Kidney (tissue), 14 donors: ENCODE measurements around the gene TMX4. TPM values are rescaled to one million over a fixed set of nuclear protein-coding genes. Genes with fewer than 3 reads are reported as not detected.

Experiments
- DNase-seq, 5 donors: peaks; one replicate each; pipeline ENCODE4 v3.0.0-alpha.2; 2013 to 2020
- FAIRE-seq: peaks from 2 replicates; lab custom pipeline; 2012; peaks lifted over from hg19 to GRCh38; lab: Jason Lieb, UNC
- H3K27ac ChIP-seq, 2 donors: one replicate each; pipeline ENCODE4 v1.7.0; 2013; ENCODE audit warnings: low read depth in 2 of 2, low read length in 2 of 2, inconsistent platforms in 1 of 2
- H3K27me3 ChIP-seq: one replicate; pipeline ENCODE4 v1.7.1; 2013; ENCODE audit warnings: low read length, inconsistent platforms; ENCODE audit not compliant: control insufficient read depth, insufficient read depth
- H3K36me3 ChIP-seq, 3 donors: one replicate each; pipeline versions ENCODE4 v1.7.0 to v1.7.1; 2013; ENCODE audit warnings: low read length in 3 of 3, control low read depth in 1 of 3, inconsistent platforms in 1 of 3; ENCODE audit not compliant: insufficient read depth in 3 of 3, control insufficient read depth in 2 of 3
- H3K4me1 ChIP-seq, 3 donors: one replicate each; pipeline versions ENCODE4 v1.7.0 to v1.7.1; 2013; ENCODE audit warnings: low read length in 3 of 3, inconsistent platforms in 1 of 3, low read depth in 1 of 3; ENCODE audit not compliant: control insufficient read depth in 2 of 3, insufficient read depth in 2 of 3
- H3K4me3 ChIP-seq, 3 donors: one replicate each; pipeline versions ENCODE4 v1.7.0 to v1.8.1; 2013; ENCODE audit warnings: low read length in 3 of 3, control low read depth in 1 of 3, inconsistent platforms in 1 of 3
- H3K9ac ChIP-seq, 3 donors: one replicate each; pipeline versions ENCODE4 v1.7.0 to v1.7.1; 2013; ENCODE audit warnings: low read length in 3 of 3, control low read depth in 1 of 3, inconsistent platforms in 1 of 3
- H3K9me3 ChIP-seq, 3 donors: one replicate each; pipeline versions ENCODE4 v1.7.0 to v1.7.1; 2013; ENCODE audit warnings: low read length in 3 of 3, control low read depth in 1 of 3, inconsistent platforms in 1 of 3; ENCODE audit not compliant: control insufficient read depth in 2 of 3, insufficient read depth in 1 of 3
- CTCF ChIP-seq: IDR thresholded peaks from 3 replicates; pipeline ENCODE4 v1.5.1; 2012; ENCODE audit warnings: mild to moderate bottlenecking, moderate library complexity, borderline replicate concordance; ENCODE audit not compliant: insufficient read depth; ENCODE audit errors: extremely low read depth
- intact Hi-C: fragments of 100-400 bp; cut with DNase I; formaldehyde crosslinking; loops from one replicate; pipeline ENCODE4 v1.11.1; 2022
- polyA plus RNA-seq: library from polyadenylated mRNA; stranded (reverse); fragments of 350-450 nt; fragmentation: Illumina TruSeq; extraction: RNeasy Lipid Tissue Mini Kit (QIAGEN cat#74804); gene quantifications from one replicate; pipeline ENCODE4 v1.2.3, GENCODE V29; 2014; ENCODE audit warnings: low read depth, low replicate concordance; ENCODE audit not compliant: insufficient read depth
- total RNA-seq: library from RNA; stranded (reverse); fragmentation: NEBNext Ultra II Directional; extraction: Animal tissue kit (Norgen Biotek cat#: 25700); gene quantifications from one replicate; pipeline ENCODE4 v1.2.1, GENCODE V29; 2021
- donor health status: control.
- donor health status: control.
- donor health status: control.
- donor health status: control.
- donor health status: control.
- donor health status: DM: yes; HTN: yes; CAD: no.
- donor health status: Normal renal cell carcinoma (clear cell type).

TMX4 gene
- total and polyA plus RNA-seq, 2 donors from 2014 or later, result 20.7 to 90.8 TPM

GRCh38 chr20:8065691-8066090 lies 46.1 kb upstream of the TMX4 start:
- DNase-seq, result no peak
- no peaks in the 10 kb centered on the region for H3K4me1 ChIP-seq
- no peak for TF ChIP-seq CTCF
- intact Hi-C loops, result no loop called here
- no peak overlapping the region for H3K27ac ChIP-seq
- no peak for FAIRE-seq
- no peaks in the 10 kb centered on the region for H3K9me3 ChIP-seq
- no peaks in the 10 kb centered on the region for H3K36me3 ChIP-seq
- no peak overlapping the region for H3K9ac ChIP-seq
- H3K27me3 ChIP-seq, result no peaks in the 10 kb centered on the region
- H3K4me3 ChIP-seq, result no peak overlapping the region

- H3K9ac ChIP-seq, result no peak overlapping the region
- no peak overlapping the region for H3K27ac ChIP-seq
- H3K9me3 ChIP-seq, result no peaks in the 10 kb centered on the region
- no peak for TF ChIP-seq CTCF
- FAIRE-seq (no peak), DNase-seq (no peak)
- intact Hi-C loops, result no loop called here
- no peaks in the 10 kb centered on the region for H3K27me3 ChIP-seq
- no peak overlapping the region for H3K4me3 ChIP-seq
- H3K36me3 ChIP-seq, result no peaks in the 10 kb centered on the region
- no peaks in the 10 kb centered on the region for H3K4me1 ChIP-seq
Measured at GRCh38 chr20:8062756-8063155, 43.2 kb upstream of the TMX4 start.

GRCh38 chr20:8061861-8062518 lies 42.4 kb upstream of the TMX4 start:
- intact Hi-C loops, result no loop called here
- no peak for DNase-seq
- FAIRE-seq, result peak; percentile 13
- Histone ChIP-seq H3K27ac (no peak overlapping the region), H3K27me3 (no peaks in the 10 kb centered on the region), H3K9me3 (no peaks in the 10 kb centered on the region), H3K36me3 (no peaks in the 10 kb centered on the region), H3K9ac (no peak overlapping the region), H3K4me3 (no peak overlapping the region), H3K4me1 (no peaks in the 10 kb centered on the region)
- no peak for TF ChIP-seq CTCF

GRCh38 chr20:8060977-8061376 lies 41.4 kb upstream of the TMX4 start:
- FAIRE-seq, result no peak
- Histone ChIP-seq H3K4me1 (no peaks in the 10 kb centered on the region), H3K4me3 (no peak overlapping the region), H3K27me3 (no peaks in the 10 kb centered on the region), H3K9me3 (no peaks in the 10 kb centered on the region), H3K36me3 (no peaks in the 10 kb centered on the region), H3K9ac (no peak overlapping the region), H3K27ac (no peak overlapping the region)
- intact Hi-C loops, result no loop called here
- no peak for TF ChIP-seq CTCF
- DNase-seq, result peak in 1 of 5 donors; percentile 41
